ENCODE measurements around the gene CEP350. TPM values are rescaled to one million over a fixed set of nuclear protein-coding genes. Genes with fewer than 3 reads are reported as not detected.

CEP350 gene
- total RNA-seq, 2 donors from 2014 or later: 51.1 to 73.8 TPM

GRCh38 chr1:180092931-180093650, 138.5 kb downstream of the CEP350 start:
- no peak for TF ChIP-seq CTCF (IDR thresholded peaks at IDR 0.05)
- ATAC-seq (ENCODE audit: insufficient number of reproducible peaks, low FRiP score, low read depth): no peak

GRCh38 chr1:180094705-180095295, 140.2 kb downstream of the CEP350 start:
- no peak for TF ChIP-seq CTCF (IDR thresholded peaks at IDR 0.05)
- H3K27ac ChIP-seq: no peak overlapping the region
- peaks cover 47% of the 10 kb centered on the region for H3K36me3 ChIP-seq
- H3K4me3 ChIP-seq: no peak overlapping the region
- no peak for ATAC-seq (ENCODE audit: insufficient number of reproducible peaks, low FRiP score, low read depth)
- no peaks in the 10 kb centered on the region for H3K4me1 ChIP-seq (ENCODE audit: control insufficient read depth in 1 of 2, low read depth in 2 of 2)
- DNase-seq (ENCODE audit: low spot score): no peak
- no peaks in the 10 kb centered on the region for H3K27me3 ChIP-seq (replicated peaks; ENCODE audit: insufficient read depth)
- no peaks in the 10 kb centered on the region for H3K9me3 ChIP-seq

More at GRCh38 chr1:180092931-180093650, 138.5 kb downstream of the CEP350 start:
- no peak for DNase-seq (ENCODE audit: low spot score)
- Histone ChIP-seq H3K27me3 (replicated peaks; ENCODE audit: insufficient read depth) (no peaks in the 10 kb centered on the region), H3K27ac (no peak overlapping the region), H3K4me1 (ENCODE audit: control insufficient read depth in 1 of 2, low read depth in 2 of 2) (no peaks in the 10 kb centered on the region), H3K9me3 (no peaks in the 10 kb centered on the region), H3K4me3 (no peak overlapping the region), H3K36me3 (peaks cover 48% of the 10 kb centered on the region)

- Histone ChIP-seq H3K27me3 (replicated peaks; ENCODE audit: insufficient read depth) (no peaks in the 10 kb centered on the region), H3K4me1 (ENCODE audit: control insufficient read depth in 1 of 2, low read depth in 2 of 2) (no peaks in the 10 kb centered on the region), H3K9me3 (no peaks in the 10 kb centered on the region), H3K27ac (no peak overlapping the region), H3K36me3 (peaks cover 47% of the 10 kb centered on the region), H3K4me3 (no peak overlapping the region)
- no peak for DNase-seq (ENCODE audit: low spot score)
- no peak for ATAC-seq (ENCODE audit: insufficient number of reproducible peaks, low FRiP score, low read depth)
- TF ChIP-seq CTCF (IDR thresholded peaks at IDR 0.05): no peak
These were observed 142.1 kb downstream of the CEP350 start for GRCh38 chr1:180096584-180097325.

- no peak overlapping the region for H3K27ac ChIP-seq
- no peaks in the 10 kb centered on the region for H3K4me1 ChIP-seq (ENCODE audit: control insufficient read depth in 1 of 2, low read depth in 2 of 2)
- H3K4me3 ChIP-seq: no peak overlapping the region
- ATAC-seq (ENCODE audit: insufficient number of reproducible peaks, low FRiP score, low read depth) (no peak), DNase-seq (ENCODE audit: low spot score) (no peak)
- H3K36me3 ChIP-seq: peaks cover 47% of the 10 kb centered on the region
- no peaks in the 10 kb centered on the region for H3K27me3 ChIP-seq (replicated peaks; ENCODE audit: insufficient read depth)
- H3K9me3 ChIP-seq: no peaks in the 10 kb centered on the region
- TF ChIP-seq CTCF (IDR thresholded peaks at IDR 0.05): no peak
These were observed 142.7 kb downstream of the CEP350 start for GRCh38 chr1:180097326-180097605.

- no peak overlapping the region for H3K4me3 ChIP-seq
- DNase-seq (ENCODE audit: low spot score) (no peak), ATAC-seq (ENCODE audit: insufficient number of reproducible peaks, low FRiP score, low read depth) (no peak)
These were observed 146.8 kb downstream of the CEP350 start for GRCh38 chr1:180101411-180101810.

More at GRCh38 chr1:180101411-180101810, 146.8 kb downstream of the CEP350 start:
- H3K27me3 ChIP-seq (replicated peaks; ENCODE audit: insufficient read depth): no peaks in the 10 kb centered on the region
- H3K36me3 ChIP-seq: peaks cover 33% of the 10 kb centered on the region
- no peak overlapping the region for H3K27ac ChIP-seq
- H3K9me3 ChIP-seq: no peaks in the 10 kb centered on the region
- H3K4me1 ChIP-seq (ENCODE audit: control insufficient read depth in 1 of 2, low read depth in 2 of 2): no peaks in the 10 kb centered on the region
- TF ChIP-seq CTCF (IDR thresholded peaks at IDR 0.05): no peak

All from thoracic aorta (tissue), 2 donors.